ENCODE data around the gene DKK2.
A peak's percentile ranks its signal among the peaks of the same experiment; 100 is the strongest.

The DKK2 gene

GRCh38 chr4:107017443-107018343 is 18.4 kb downstream of the DKK2 start:
- DNase-seq (ENCODE audit: low spot score): no peak

- DNase-seq (ENCODE audit: low spot score): no peak
Observed at GRCh38 chr4:107011312-107011711, 24.8 kb downstream of the DKK2 start.

- no peak for DNase-seq (ENCODE audit: low spot score)
Observed at GRCh38 chr4:107009196-107009968, 26.7 kb downstream of the DKK2 start.

- no peak for DNase-seq (ENCODE audit: low spot score)
Observed at GRCh38 chr4:107008115-107008514, 28.0 kb downstream of the DKK2 start.

GRCh38 chr4:107006218-107006617 is 29.9 kb downstream of the DKK2 start:
- DNase-seq (ENCODE audit: low spot score): no peak

GRCh38 chr4:106996490-106996889 is 39.6 kb downstream of the DKK2 start:
- DNase-seq (ENCODE audit: low spot score): no peak

GRCh38 chr4:106993827-106994226 is 42.3 kb downstream of the DKK2 start:
- no peak for DNase-seq (ENCODE audit: low spot score)

GRCh38 chr4:106987311-106987710 is 48.8 kb downstream of the DKK2 start:
- DNase-seq (ENCODE audit: low spot score): no peak

- peak; percentile 9 for DNase-seq (ENCODE audit: low spot score)
Observed at GRCh38 chr4:106986486-106986885, 49.6 kb downstream of the DKK2 start.

- DNase-seq (ENCODE audit: low spot score): no peak
Observed at GRCh38 chr4:106985830-106986229, 50.3 kb downstream of the DKK2 start.

GRCh38 chr4:106982711-106983211 is 53.4 kb downstream of the DKK2 start:
- DNase-seq (ENCODE audit: low spot score): no peak

GRCh38 chr4:106981431-106981830 is 54.7 kb downstream of the DKK2 start:
- DNase-seq (ENCODE audit: low spot score): no peak

- DNase-seq (ENCODE audit: low spot score): no peak
Observed at GRCh38 chr4:106979476-106979875, 56.6 kb downstream of the DKK2 start.

GRCh38 chr4:106978046-106978774 is 57.9 kb downstream of the DKK2 start:
- DNase-seq (ENCODE audit: low spot score): no peak

- peak; percentile 43 for DNase-seq (ENCODE audit: low spot score)
Observed at GRCh38 chr4:106971636-106972035, 64.5 kb downstream of the DKK2 start.

GRCh38 chr4:106967892-106968291 is 68.2 kb downstream of the DKK2 start:
- DNase-seq (ENCODE audit: low spot score): no peak

GRCh38 chr4:106953036-106953705 is 82.9 kb downstream of the DKK2 start:
- no peak for DNase-seq (ENCODE audit: low spot score)

GRCh38 chr4:106951891-106952290 is 84.2 kb downstream of the DKK2 start:
- DNase-seq (ENCODE audit: low spot score): no peak

- no peak for DNase-seq (ENCODE audit: low spot score)
Observed at GRCh38 chr4:106941841-106942240, 94.3 kb downstream of the DKK2 start.

- DNase-seq (ENCODE audit: low spot score): no peak
Observed at GRCh38 chr4:106930522-106930921, 105.6 kb downstream of the DKK2 start.

GRCh38 chr4:106929248-106929647 is 106.9 kb downstream of the DKK2 start:
- no peak for DNase-seq (ENCODE audit: low spot score)

GRCh38 chr4:106914223-106914622 is 121.9 kb downstream of the DKK2 start:
- no peak for DNase-seq (ENCODE audit: low spot score)
